Measurements from ENCODE around the gene CCDC81.

The CCDC81 gene

DNA sequence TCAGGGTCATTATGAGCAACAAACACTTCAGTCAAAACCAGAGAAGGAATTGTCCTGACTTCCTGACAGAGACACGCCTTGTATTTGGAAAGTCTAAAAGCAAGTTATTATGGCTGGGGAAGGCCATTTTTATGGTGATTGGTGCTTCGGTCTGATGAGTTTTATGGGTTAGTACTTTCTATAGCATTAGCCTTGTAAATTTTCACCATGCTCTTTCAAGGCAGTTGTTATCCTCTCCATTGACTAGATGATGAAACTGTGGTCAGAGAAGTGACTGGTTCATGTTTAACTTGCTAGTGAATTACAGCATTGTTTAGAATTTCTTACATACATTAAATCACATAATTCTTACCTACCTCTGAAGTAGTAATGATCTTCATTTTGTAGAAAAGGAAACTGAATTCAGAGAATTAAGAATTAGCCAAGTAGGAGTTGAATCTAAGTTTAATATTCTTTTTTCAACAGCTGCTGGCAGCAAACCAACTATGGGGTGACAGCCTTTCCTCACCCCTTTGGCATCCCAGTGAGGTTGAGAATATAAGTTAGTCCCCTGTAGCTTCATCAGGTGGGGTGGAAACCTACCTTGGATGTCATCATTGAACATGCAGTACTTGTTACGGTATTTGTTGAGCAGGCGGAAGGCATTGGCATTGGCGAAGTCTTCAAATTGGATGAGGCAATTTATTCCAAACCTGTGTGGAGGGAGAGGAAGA is 90.0 kb downstream of the CCDC81 start:
- no peak for DNase-seq (ENCODE audit: low read depth in 2 of 2)

GRCh38 chr11:86468169-86468568 is 93.5 kb downstream of the CCDC81 start:
- DNase-seq (ENCODE audit: low read depth in 2 of 2), result no peak

DNA sequence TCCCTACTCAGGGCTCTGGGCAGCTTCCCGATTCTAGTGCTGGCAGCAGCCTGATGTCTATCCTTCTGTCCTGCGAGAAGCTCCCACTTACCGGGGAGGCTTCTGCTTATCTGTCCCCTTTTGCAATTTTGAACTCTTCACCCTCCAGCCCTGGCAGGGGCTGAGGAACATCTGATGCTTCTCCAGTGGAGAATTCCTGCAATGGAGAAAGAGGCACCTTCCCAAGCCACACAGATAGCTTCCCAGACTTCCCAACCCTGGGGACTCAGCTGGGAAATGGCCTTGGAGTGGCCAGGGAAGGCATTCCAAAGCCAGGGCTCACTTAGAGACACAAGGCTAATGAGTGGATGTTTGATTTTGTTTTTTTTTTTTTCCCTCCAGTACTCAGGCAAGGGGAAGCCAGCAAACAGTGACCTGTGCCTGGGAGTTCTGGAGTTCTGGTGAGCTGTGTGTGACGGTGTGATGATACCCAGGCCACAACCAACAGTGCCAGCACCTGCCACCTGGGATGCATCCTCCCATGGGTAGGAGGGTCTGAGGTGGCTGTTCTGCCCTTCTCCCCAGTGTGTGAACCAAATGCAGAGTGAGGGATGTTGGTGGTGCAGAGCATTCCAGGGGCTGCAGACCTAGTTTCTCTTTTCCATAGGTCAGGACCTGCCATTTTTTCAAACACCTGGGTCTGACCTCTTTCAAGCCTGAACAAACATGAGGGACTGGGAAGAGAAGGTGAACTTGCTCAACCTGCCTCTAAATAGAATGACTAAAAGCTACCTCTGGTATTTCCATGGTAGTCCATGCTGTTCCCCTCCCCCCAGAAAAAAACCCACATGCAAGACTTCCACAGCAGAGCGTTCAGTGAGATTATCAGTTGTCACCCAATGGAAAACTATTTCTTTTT is 95.1 kb downstream of the CCDC81 start:
- no peak for DNase-seq (ENCODE audit: low read depth in 2 of 2)
